ENCODE data around the gene FXYD6. TPM values are rescaled to one million over a fixed set of nuclear protein-coding genes. Genes with fewer than 3 reads are reported as not detected.

The FXYD6 gene
- total RNA-seq, 6 experiments from 2014 or later: not detected

- peaks cover 23% of the 10 kb centered on the region for H3K27me3 Mint-ChIP-seq (ENCODE audit: insufficient read depth)
- DNase-seq: no peak
- no peaks in the 10 kb centered on the region for H3K36me3 Mint-ChIP-seq (ENCODE audit: low read depth)
- no peaks in the 10 kb centered on the region for H3K4me1 Mint-ChIP-seq (ENCODE audit: low read depth)
- no peak for TF ChIP-seq CTCF (IDR thresholded peaks at IDR 0.05)
- H3K27ac Mint-ChIP-seq: no peak overlapping the region
- no peaks in the 10 kb centered on the region for H3K9me3 Mint-ChIP-seq
- no peak overlapping the region for H3K4me3 Mint-ChIP-seq
These were observed 52.5 kb downstream of the FXYD6 start for GRCh38 chr11:117823946-117824420.

GRCh38 chr11:117823294-117823945 is 53.0 kb downstream of the FXYD6 start:
- no peaks in the 10 kb centered on the region for H3K36me3 Mint-ChIP-seq (ENCODE audit: low read depth)
- peak; percentile 50 for TF ChIP-seq CTCF (IDR thresholded peaks at IDR 0.05)
- no peak overlapping the region for H3K4me3 Mint-ChIP-seq
- H3K9me3 Mint-ChIP-seq: no peaks in the 10 kb centered on the region
- DNase-seq: no peak
- peaks cover 2% of the 10 kb centered on the region; the same call in 1 of the 2 replicates for H3K4me1 Mint-ChIP-seq (ENCODE audit: low read depth)
- H3K27ac Mint-ChIP-seq: no peak overlapping the region
- peaks cover 23% of the 10 kb centered on the region for H3K27me3 Mint-ChIP-seq (ENCODE audit: insufficient read depth)

GRCh38 chr11:117822074-117823033 is 54.1 kb downstream of the FXYD6 start:
- peak; percentile 68 for TF ChIP-seq CTCF (IDR thresholded peaks at IDR 0.05)

GRCh38 chr11:117821431-117821830 is 55.0 kb downstream of the FXYD6 start:
- Mint-ChIP-seq H3K4me1 (ENCODE audit: low read depth) (peaks cover 15% of the 10 kb centered on the region; the same call in 1 of the 2 replicates), H3K27ac (no peak overlapping the region), H3K4me3 (no peak overlapping the region), H3K36me3 (ENCODE audit: low read depth) (no peaks in the 10 kb centered on the region), H3K27me3 (ENCODE audit: insufficient read depth) (peaks cover 17% of the 10 kb centered on the region), H3K9me3 (no peaks in the 10 kb centered on the region)
- no peak for DNase-seq
- TF ChIP-seq CTCF (IDR thresholded peaks at IDR 0.05): no peak

More at GRCh38 chr11:117822074-117823033, 54.1 kb downstream of the FXYD6 start:
- Mint-ChIP-seq H3K36me3 (ENCODE audit: low read depth) (no peaks in the 10 kb centered on the region), H3K4me3 (no peak overlapping the region), H3K9me3 (no peaks in the 10 kb centered on the region), H3K4me1 (ENCODE audit: low read depth) (peaks cover 13% of the 10 kb centered on the region; the same call in 1 of the 2 replicates), H3K27ac (no peak overlapping the region), H3K27me3 (ENCODE audit: insufficient read depth) (peaks cover 18% of the 10 kb centered on the region)
- no peak for DNase-seq

GRCh38 chr11:117820516-117820915 is 55.9 kb downstream of the FXYD6 start:
- H3K4me3 Mint-ChIP-seq: no peak overlapping the region
- no peak for DNase-seq
- peaks cover 22% of the 10 kb centered on the region; the same call in 1 of the 2 replicates for H3K4me1 Mint-ChIP-seq (ENCODE audit: low read depth)

More at GRCh38 chr11:117820516-117820915, 55.9 kb downstream of the FXYD6 start:
- H3K9me3 Mint-ChIP-seq: no peaks in the 10 kb centered on the region
- no peaks in the 10 kb centered on the region for H3K36me3 Mint-ChIP-seq (ENCODE audit: low read depth)
- H3K27me3 Mint-ChIP-seq (ENCODE audit: insufficient read depth): peaks cover 19% of the 10 kb centered on the region; the same call in 1 of the 2 replicates
- H3K27ac Mint-ChIP-seq: no peak overlapping the region
- no peak for TF ChIP-seq CTCF (IDR thresholded peaks at IDR 0.05)

Data from HFFc6 (cell line).